Adrenal gland (tissue), 5 donors: ENCODE results near the gene S100A6.

Source experiments
- POLR2A ChIP-seq, 2 donors: fragments of 450-650 bp; IDR thresholded peaks; one replicate each; pipeline ENCODE4 v1.6.1; 2017; ENCODE audit warnings: antibody characterized with exemption in 2 of 2, mild to moderate bottlenecking in 2 of 2, moderate library complexity in 1 of 2
- TF ChIP-seq, protein P1 (sequence below), 6 experiments: fragments of 450-650 bp in 4 of 6; fragments of 200-600 bp in 2 of 6; sonication (generic) in 1 of 6; IDR thresholded peaks; 1 replicate in 5 of 6; 2 replicates in 1 of 6; pipeline versions ENCODE4 v1.5.1 to v1.8.0; 2016 to 2021; ENCODE audit warnings: antibody characterized with exemption in 6 of 6, mild to moderate bottlenecking in 2 of 6, moderate library complexity in 1 of 6
- donor health status: DM: no; HTN: no; CAD: no.

DNA sequence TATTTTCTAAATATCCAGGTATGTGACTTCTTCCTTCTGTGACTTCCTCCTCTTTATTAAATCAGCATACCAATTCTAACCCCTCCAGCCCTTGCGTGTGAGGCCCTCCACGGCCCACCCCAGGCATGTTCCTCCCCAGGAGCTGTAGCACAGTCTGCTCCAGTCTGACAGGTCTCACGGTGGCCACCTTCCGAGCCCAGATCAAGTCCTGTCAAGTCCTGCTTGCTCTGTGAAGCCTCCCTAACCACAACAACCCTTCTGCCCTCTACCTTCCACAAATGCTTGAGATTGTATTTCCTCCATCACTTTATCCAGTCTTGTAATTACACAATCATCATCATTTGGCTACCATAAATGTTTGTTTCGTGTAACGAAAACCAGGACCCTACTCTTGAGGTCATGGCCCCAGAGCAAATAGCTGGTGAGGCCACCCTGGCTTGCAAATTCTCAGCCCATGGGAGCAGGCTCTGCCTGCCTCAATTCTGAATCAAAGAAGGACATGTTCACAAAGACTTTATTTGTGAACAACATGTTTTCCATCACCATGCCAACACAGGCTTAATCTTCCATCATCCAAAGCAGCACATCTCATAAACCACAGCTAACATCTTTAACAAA is 42.3 kb downstream of the S100A6 start:
- TF ChIP-seq, protein P1, sequence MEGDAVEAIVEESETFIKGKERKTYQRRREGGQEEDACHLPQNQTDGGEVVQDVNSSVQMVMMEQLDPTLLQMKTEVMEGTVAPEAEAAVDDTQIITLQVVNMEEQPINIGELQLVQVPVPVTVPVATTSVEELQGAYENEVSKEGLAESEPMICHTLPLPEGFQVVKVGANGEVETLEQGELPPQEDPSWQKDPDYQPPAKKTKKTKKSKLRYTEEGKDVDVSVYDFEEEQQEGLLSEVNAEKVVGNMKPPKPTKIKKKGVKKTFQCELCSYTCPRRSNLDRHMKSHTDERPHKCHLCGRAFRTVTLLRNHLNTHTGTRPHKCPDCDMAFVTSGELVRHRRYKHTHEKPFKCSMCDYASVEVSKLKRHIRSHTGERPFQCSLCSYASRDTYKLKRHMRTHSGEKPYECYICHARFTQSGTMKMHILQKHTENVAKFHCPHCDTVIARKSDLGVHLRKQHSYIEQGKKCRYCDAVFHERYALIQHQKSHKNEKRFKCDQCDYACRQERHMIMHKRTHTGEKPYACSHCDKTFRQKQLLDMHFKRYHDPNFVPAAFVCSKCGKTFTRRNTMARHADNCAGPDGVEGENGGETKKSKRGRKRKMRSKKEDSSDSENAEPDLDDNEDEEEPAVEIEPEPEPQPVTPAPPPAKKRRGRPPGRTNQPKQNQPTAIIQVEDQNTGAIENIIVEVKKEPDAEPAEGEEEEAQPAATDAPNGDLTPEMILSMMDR (IDR thresholded peaks at IDR 0.05): no peak
- TF ChIP-seq POLR2A (IDR thresholded peaks at IDR 0.05): no peak
